ENCODE results near the gene RHBDL3.
"Not testable (repeated sequence)": the region's sequence is repeated elsewhere in the genome, so short reads cannot be mapped to it uniquely, and the experiment has no call there.

The RHBDL3 gene

GRCh38 chr17:32330147-32330546 lies 64.5 kb downstream of the RHBDL3 start:
- DNase-seq: no peak

- DNase-seq: no peak
Observed at GRCh38 chr17:32331243-32332040, 65.8 kb downstream of the RHBDL3 start.

GRCh38 chr17:32333187-32333586 lies 67.6 kb downstream of the RHBDL3 start:
- no peak for DNase-seq

- DNase-seq: no peak
Observed at GRCh38 chr17:32335046-32335445, 69.4 kb downstream of the RHBDL3 start.

GRCh38 chr17:32335687-32336086 lies 70.1 kb downstream of the RHBDL3 start:
- no peak for DNase-seq

GRCh38 chr17:32341141-32341856 lies 75.7 kb downstream of the RHBDL3 start:
- DNase-seq: no peak

GRCh38 chr17:32341857-32342602 lies 76.4 kb downstream of the RHBDL3 start, which contains the start of gene C17orf75:
Gene C17orf75 (minus strand): TSS chr17:32342173. CDS start chr17:32342139, 34 bp downstream.
- peak; percentile 87 for DNase-seq

- DNase-seq: no peak
Observed at GRCh38 chr17:32342603-32343325, 77.1 kb downstream of the RHBDL3 start.

- DNase-seq: no peak
Observed at GRCh38 chr17:32345951-32346600, 80.4 kb downstream of the RHBDL3 start.

- no peak for DNase-seq
Observed at GRCh38 chr17:32348483-32348800, 82.8 kb downstream of the RHBDL3 start.

GRCh38 chr17:32349503-32349853 lies 83.8 kb downstream of the RHBDL3 start:
- peak; percentile 23 for DNase-seq

GRCh38 chr17:32349854-32350665 lies 84.4 kb downstream of the RHBDL3 start, which contains the start of gene ZNF207:
Gene ZNF207 (plus strand): TSS chr17:32350157. CDS start chr17:32350286, 129 bp downstream.
- peak; percentile 97 for DNase-seq

- DNase-seq: peak; percentile 37
Observed at GRCh38 chr17:32350666-32351418, 85.2 kb downstream of the RHBDL3 start.

- DNase-seq: not testable (repeated sequence)
Observed at GRCh38 chr17:32352734-32353133, 87.1 kb downstream of the RHBDL3 start.

GRCh38 chr17:32355649-32356377 lies 90.2 kb downstream of the RHBDL3 start:
- DNase-seq: no peak

GRCh38 chr17:32356378-32356743 lies 90.7 kb downstream of the RHBDL3 start:
- no peak for DNase-seq

GRCh38 chr17:32356750-32357149 lies 91.1 kb downstream of the RHBDL3 start:
- DNase-seq: no peak

- no peak for DNase-seq
Observed at GRCh38 chr17:32357615-32358014, 92.0 kb downstream of the RHBDL3 start.

GRCh38 chr17:32361270-32361669 lies 95.6 kb downstream of the RHBDL3 start:
- no peak for DNase-seq

GRCh38 chr17:32370426-32370825 lies 104.8 kb downstream of the RHBDL3 start:
- no peak for DNase-seq

All from right hindlimb (tissue), 1 donor.